Tibial nerve (tissue), 4 donors: Measurements from ENCODE around the gene PTGES2. TPM values are rescaled to one million over a fixed set of nuclear protein-coding genes. Genes with fewer than 3 reads are reported as not detected.

Experiments
- DNase-seq, 2 donors: peaks; one replicate each; pipeline ENCODE4 v3.0.0-alpha.2; 2019; ENCODE audit warnings: low spot score in 2 of 2
- H3K27ac ChIP-seq, 4 donors: fragments of 200-600 bp; sonication (generic) in 3 of 4; one replicate each; pipeline ENCODE4 v1.5.1; 2017 to 2019; ENCODE audit warnings: mild to moderate bottlenecking in 1 of 4
- H3K27me3 ChIP-seq, 2 donors: fragments of 200-600 bp; sonication (generic) in 1 of 2; one replicate each; pipeline versions ENCODE4 v1.5.1 to v1.6.0; 2017 to 2019
- H3K36me3 ChIP-seq, 3 donors: fragments of 200-600 bp; sonication (generic); one replicate each; pipeline ENCODE4 v1.5.1; 2018 to 2019
- H3K4me1 ChIP-seq, 4 donors: fragments of 200-600 bp; sonication (generic) in 3 of 4; one replicate each; pipeline ENCODE4 v1.5.1; 2017 to 2019
- H3K4me3 ChIP-seq, 4 donors: fragments of 200-600 bp; sonication (generic) in 3 of 4; one replicate each; pipeline ENCODE4 v1.5.1; 2017 to 2019; ENCODE audit warnings: mild to moderate bottlenecking in 1 of 4, moderate library complexity in 1 of 4
- H3K9me3 ChIP-seq, 4 donors: fragments of 200-600 bp; sonication (generic) in 3 of 4; one replicate each; pipeline ENCODE4 v1.5.1; 2017 to 2019
- CTCF ChIP-seq, 5 experiments: fragments of 200-600 bp in 3 of 5; fragments of 450-650 bp in 2 of 5; sonication (generic) in 3 of 5; IDR thresholded peaks; one replicate each; pipeline ENCODE4 v1.5.1; 2016 to 2019; ENCODE audit warnings: antibody characterized with exemption in 5 of 5, mild to moderate bottlenecking in 3 of 5, moderate library complexity in 2 of 5
- EP300 ChIP-seq, 2 donors: sonication (generic); formaldehyde crosslinking; IDR thresholded peaks; one replicate each; pipeline ENCODE4 v1.6.1; 2017; ENCODE audit warnings: antibody characterized with exemption in 2 of 2, mild to moderate bottlenecking in 1 of 2
- POLR2A ChIP-seq, 2 donors: fragments of 450-650 bp; IDR thresholded peaks; one replicate each; pipeline ENCODE4 v1.6.1; 2017; ENCODE audit warnings: antibody characterized with exemption in 2 of 2, mild to moderate bottlenecking in 2 of 2, moderate library complexity in 2 of 2
- WGBS, 2 donors: methylation state at CpG; one replicate each; pipeline ENCODE4 v1.1.5; 2018; 5-methylcytosine and 5-hydroxymethylcytosine counted together
- total RNA-seq, 4 donors: library from RNA; depleted of rRNA; stranded (reverse); fragments of >200 nt; gene quantifications; one replicate each; pipeline ENCODE4 v1.1.0, GENCODE V29; 2016

PTGES2 gene
- total RNA-seq, 4 donors from 2014 or later: 68.9 to 180 (median 74.7) TPM

GRCh38 chr9:128107468-128108268 is 19.9 kb downstream of the PTGES2 start:
- peaks cover 0 to 31% (median 2%) of the 10 kb centered on the region in 4 donors for H3K4me1 ChIP-seq
- no peak for DNase-seq
- H3K36me3 ChIP-seq: peaks cover 0 to 68% (median 27%) of the 10 kb centered on the region in 3 donors
- no peak for TF ChIP-seq POLR2A (IDR thresholded peaks at IDR 0.05)
- TF ChIP-seq CTCF (IDR thresholded peaks at IDR 0.05): no peak
- no peak for TF ChIP-seq EP300 (IDR thresholded peaks at IDR 0.05)
- no peaks in the 10 kb centered on the region for H3K27me3 ChIP-seq
- H3K4me3 ChIP-seq: no peak overlapping the region
- WGBS, 2 donors: 72 to 76% methylated on average over 11 to 18 of the region's 18 CpGs
- no peaks in the 10 kb centered on the region for H3K9me3 ChIP-seq
- peak overlapping the region in 3 of 4 donors; percentile 2 to 43 (median 31) for H3K27ac ChIP-seq

- Histone ChIP-seq H3K27me3 (no peaks in the 10 kb centered on the region), H3K9me3 (no peaks in the 10 kb centered on the region), H3K36me3 (peaks cover 0 to 70% (median 33%) of the 10 kb centered on the region in 3 donors), H3K4me3 (no peak overlapping the region), H3K4me1 (peaks cover 0 to 33% (median 2%) of the 10 kb centered on the region in 4 donors), H3K27ac (no peak overlapping the region)
- TF ChIP-seq POLR2A (IDR thresholded peaks at IDR 0.05) (no peak), CTCF (IDR thresholded peaks at IDR 0.05) (no peak), EP300 (IDR thresholded peaks at IDR 0.05) (no peak)
- no peak for DNase-seq
- WGBS, 2 donors: 73 to 94% methylated on average over 14 to 23 of the region's 23 CpGs
Measured at GRCh38 chr9:128106940-128107467, 20.5 kb downstream of the PTGES2 start.

GRCh38 chr9:128106181-128106939 is 21.2 kb downstream of the PTGES2 start:
- no peak for DNase-seq
- H3K4me1 ChIP-seq: peaks cover 0 to 39% (median 4%) of the 10 kb centered on the region in 4 donors
- H3K27ac ChIP-seq: no peak overlapping the region
- TF ChIP-seq CTCF (IDR thresholded peaks at IDR 0.05): no peak
- TF ChIP-seq POLR2A (IDR thresholded peaks at IDR 0.05): no peak
- TF ChIP-seq EP300 (IDR thresholded peaks at IDR 0.05): no peak
- no peaks in the 10 kb centered on the region for H3K9me3 ChIP-seq
- no peaks in the 10 kb centered on the region for H3K27me3 ChIP-seq
- peaks cover 0 to 77% (median 36%) of the 10 kb centered on the region in 3 donors for H3K36me3 ChIP-seq
- WGBS, 2 donors: 92% methylated on average over 20 to 23 of the region's 23 CpGs
- H3K4me3 ChIP-seq: no peak overlapping the region

- H3K27ac ChIP-seq: no peak overlapping the region
- 88 to 94% methylated on average over 14 of the region's 21 CpGs for WGBS, 2 donors
- no peak overlapping the region for H3K4me3 ChIP-seq
- peaks cover 0 to 46% (median 9%) of the 10 kb centered on the region in 4 donors for H3K4me1 ChIP-seq
- H3K9me3 ChIP-seq: no peaks in the 10 kb centered on the region
- DNase-seq: no peak
- H3K27me3 ChIP-seq: no peaks in the 10 kb centered on the region
- no peak for TF ChIP-seq EP300 (IDR thresholded peaks at IDR 0.05)
- TF ChIP-seq CTCF (IDR thresholded peaks at IDR 0.05): no peak
- no peak for TF ChIP-seq POLR2A (IDR thresholded peaks at IDR 0.05)
- peaks cover 0 to 82% (median 36%) of the 10 kb centered on the region in 3 donors for H3K36me3 ChIP-seq
Measured at GRCh38 chr9:128105538-128106175, 21.9 kb downstream of the PTGES2 start.
